Fibroblast of the aortic adventitia (primary cell): Measurements from ENCODE around the gene MIF4GD. TPM values are rescaled to one million over a fixed set of nuclear protein-coding genes. Genes with fewer than 3 reads are reported as not detected.
"Not testable (repeated sequence)": the region's sequence is repeated elsewhere in the genome, so short reads cannot be mapped to it uniquely, and the experiment has no call there.

Experiments used
- DNase-seq: peaks from one replicate; pipeline ENCODE4 v3.0.0-alpha.2; 2010; ENCODE audit warnings: low read depth
- H3K4me3 ChIP-seq: 2 replicates; pipeline ENCODE4 v1.5.1; 2011; ENCODE audit warnings: low read depth, mild to moderate bottlenecking, control low read depth, low read length, moderate library complexity
- total RNA-seq: library from RNA; depleted of rRNA; stranded (reverse); fragments of >200 nt; gene quantifications from 2 replicates; pipeline ENCODE4 v1.2.3, GENCODE V29; 2012; ENCODE audit warnings: low replicate concordance
- TF ChIP-seq, protein P1 (sequence below): IDR thresholded peaks from 2 replicates; pipeline ENCODE4 v1.5.1; 2011; ENCODE audit warnings: mild to moderate bottlenecking, low read length, control low read depth, inconsistent platforms; ENCODE audit not compliant: insufficient read depth

The MIF4GD gene
- total RNA-seq, 1 donor, result 9.9 TPM

DNA sequence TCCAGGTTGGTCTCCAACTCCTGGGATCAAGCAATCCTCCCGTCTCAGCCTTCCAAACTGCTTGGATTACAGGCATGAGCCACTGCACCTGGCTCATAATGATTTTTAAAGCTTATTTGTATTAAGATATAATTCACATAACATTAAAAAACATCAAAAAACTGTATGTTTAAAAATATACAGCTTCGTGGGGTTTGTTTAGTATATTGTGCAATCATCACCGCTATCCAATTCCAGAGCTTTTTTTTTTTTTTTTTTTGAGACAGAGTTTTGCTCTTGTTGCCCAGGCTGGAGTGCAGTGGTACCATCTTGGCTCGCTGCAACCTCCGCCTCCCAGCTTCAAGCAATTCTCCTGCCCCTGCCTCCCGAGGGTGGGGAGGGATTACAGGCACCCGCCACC, 29.2 kb upstream of the MIF4GD start:
- DNase-seq, result no peak
- TF ChIP-seq, protein P1, sequence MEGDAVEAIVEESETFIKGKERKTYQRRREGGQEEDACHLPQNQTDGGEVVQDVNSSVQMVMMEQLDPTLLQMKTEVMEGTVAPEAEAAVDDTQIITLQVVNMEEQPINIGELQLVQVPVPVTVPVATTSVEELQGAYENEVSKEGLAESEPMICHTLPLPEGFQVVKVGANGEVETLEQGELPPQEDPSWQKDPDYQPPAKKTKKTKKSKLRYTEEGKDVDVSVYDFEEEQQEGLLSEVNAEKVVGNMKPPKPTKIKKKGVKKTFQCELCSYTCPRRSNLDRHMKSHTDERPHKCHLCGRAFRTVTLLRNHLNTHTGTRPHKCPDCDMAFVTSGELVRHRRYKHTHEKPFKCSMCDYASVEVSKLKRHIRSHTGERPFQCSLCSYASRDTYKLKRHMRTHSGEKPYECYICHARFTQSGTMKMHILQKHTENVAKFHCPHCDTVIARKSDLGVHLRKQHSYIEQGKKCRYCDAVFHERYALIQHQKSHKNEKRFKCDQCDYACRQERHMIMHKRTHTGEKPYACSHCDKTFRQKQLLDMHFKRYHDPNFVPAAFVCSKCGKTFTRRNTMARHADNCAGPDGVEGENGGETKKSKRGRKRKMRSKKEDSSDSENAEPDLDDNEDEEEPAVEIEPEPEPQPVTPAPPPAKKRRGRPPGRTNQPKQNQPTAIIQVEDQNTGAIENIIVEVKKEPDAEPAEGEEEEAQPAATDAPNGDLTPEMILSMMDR, result no peak

DNA sequence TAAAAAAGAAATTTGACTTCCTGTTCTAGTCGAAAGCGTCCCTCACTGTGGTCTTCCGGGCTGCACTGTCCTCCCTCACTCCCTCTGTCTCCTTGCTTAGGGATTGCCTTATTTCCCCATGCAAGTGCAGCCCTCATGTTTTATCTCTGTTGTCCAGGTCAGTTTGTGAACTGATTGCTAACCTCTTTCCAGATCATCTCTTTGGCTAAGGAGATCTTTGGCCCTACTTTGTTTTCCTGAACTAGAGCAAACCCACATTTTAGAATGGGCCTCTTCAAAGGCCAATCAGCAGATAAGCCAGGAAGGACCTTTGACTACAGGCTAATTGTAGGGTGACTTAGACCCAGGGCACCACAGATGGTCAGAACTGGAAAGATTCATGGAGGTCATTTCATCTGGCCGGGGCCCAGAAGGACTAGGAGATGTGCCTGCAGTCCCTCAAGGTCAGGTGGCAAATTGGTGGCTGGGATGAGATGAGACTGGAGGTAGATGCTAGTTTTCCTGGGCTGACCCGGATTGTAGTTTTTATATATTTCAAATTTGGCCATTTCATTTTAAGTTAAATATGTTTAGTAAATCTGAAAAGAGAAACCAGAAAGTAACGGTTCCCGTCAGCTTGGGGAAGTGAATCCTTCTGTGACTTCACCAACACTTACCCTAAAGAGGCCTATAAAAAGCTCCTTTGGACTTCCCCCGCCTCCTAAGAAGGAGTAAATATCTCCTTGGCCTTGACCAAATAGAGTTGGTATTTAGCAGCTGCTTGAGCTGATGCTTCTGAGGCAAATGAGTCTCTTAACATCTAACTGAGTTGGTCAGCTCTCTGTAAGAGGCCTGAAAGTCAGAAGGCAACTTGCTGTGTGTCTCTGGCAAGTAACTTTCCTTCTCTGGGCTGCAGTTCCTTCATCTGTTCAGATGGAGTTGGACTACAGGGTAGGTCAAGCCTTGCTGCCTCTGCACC, 24.4 kb upstream of the MIF4GD start:
- DNase-seq, result no peak
- TF ChIP-seq, protein P1, result no peak
- H3K4me3 ChIP-seq, result no peak overlapping the region

More for the DNA sequence above, 29.2 kb upstream of the MIF4GD start:
- H3K4me3 ChIP-seq, result no peak overlapping the region

- not testable (repeated sequence) for DNase-seq, H3K4me3 ChIP-seq
Observed at GRCh38 chr17:75292810-75293448, 21.9 kb upstream of the MIF4GD start.

DNA sequence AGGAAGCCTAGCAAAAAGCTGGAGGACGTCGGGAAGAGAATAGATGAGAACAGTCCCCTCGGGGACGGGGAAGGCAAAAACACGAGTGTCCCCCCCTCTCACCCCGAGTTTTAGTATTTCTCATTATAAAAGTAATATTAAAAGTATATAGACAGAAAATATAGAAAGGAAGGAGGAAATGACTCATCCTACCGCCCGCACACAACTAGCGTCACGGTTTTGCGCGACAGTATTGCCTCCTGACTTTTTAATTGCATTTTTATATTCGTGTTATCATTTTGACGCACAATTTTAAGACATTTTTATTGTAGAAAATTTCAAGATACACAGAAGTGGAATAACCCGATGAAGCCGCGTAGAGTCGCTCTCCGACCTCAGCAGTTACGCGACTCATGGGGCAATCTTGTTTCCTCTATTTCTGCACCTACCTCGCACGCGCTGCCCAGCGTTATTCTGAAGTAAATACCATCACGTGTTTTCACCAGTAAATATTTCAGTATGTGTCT, 18.9 kb upstream of the MIF4GD start:
- peak overlapping the region; percentile 91 for H3K4me3 ChIP-seq
- TF ChIP-seq, protein P1, result no peak
- peak; percentile 63 for DNase-seq

DNA sequence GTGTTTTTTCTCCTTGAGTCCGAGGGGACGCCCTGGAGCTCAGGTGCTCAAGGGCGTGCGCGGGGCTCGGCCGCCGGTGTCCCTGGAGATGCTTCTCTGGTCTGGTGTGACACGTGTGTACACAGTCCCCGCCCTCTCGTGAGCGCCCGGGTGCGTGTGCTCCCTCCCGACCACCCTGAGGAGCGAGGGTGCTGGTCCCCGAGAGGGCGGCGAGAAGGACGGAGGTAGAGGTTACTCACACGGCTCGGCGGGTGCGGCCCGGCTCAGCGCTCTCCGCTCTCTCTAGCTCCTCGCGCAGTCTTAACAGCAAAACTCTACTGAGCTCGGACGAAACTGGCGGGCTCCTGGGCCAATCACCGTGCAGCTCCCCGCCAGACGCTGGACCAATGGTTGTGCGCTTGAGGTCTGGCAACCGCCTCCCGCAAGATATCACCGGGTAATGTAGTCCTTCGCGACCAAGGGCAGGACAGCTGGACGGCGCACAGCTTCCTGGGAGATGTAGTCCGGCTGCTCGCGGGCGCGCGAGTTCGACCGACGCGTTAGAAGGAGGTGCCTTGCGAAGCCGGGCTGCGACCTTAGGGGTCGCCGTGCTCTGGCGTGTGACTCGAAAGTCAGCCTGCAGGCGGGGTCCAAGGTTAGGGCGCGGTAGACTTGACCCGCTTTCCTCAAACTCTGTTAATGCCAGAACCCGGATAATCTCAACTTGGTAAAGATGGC, 18.2 kb upstream of the MIF4GD start, which contains the start of gene SLC25A19:
Gene SLC25A19, minus strand, starts transcription at position 319 of the 717 bp plus-strand sequence. CDS start 2,669 bp downstream, outside the sequence.
- TF ChIP-seq, protein P1, result no peak
- DNase-seq, result peak; percentile 99
- peak within 1 kb of the TSS; percentile 91 for H3K4me3 ChIP-seq

- no peak for DNase-seq
- TF ChIP-seq, protein P1, result no peak
- peak overlapping the region; percentile 88 for H3K4me3 ChIP-seq
Observed at GRCh38 chr17:75288770-75289114, 17.7 kb upstream of the MIF4GD start.
